ENCODE results near the gene ETV5.

The ETV5 gene

DNA sequence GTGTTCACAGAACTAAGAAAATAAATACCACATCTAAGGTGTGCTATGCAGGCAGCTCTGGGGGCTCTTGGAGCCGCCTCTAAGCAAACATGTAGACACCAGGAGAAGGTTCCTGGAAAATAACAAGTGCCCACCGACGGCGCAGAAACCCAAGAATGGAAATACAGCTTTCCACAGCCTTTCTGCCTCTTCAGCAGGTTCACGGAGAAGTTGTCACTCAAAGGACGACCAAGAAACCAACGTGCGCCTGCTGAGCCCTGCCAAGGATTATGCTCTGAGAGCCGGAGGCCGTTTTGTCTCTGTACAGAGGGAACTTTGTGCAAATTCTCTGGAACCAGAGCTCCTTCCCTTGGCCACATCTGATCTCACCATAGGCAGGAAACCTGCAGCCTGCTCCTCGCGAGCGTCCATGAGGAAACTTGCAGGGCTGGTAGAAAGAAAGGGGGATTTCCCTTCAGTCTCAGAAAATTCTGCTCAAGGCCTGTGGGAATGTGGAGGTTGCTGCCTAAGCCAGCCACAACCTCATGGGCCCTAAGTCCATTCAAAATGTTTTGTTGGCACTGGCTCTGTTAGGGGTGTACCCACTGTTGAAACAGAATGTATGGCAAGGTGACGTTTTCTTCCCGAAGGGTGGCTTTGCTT is 40.6 kb upstream of the ETV5 start:
- Histone ChIP-seq H3K9ac (peak overlapping the region in 1 of 11 experiments; percentile 43; a peak in 1 of 22 replicates), H3K4me3 (0 out of 20 replicates have a peak overlapping the region, but pooled peaks of 1 of the 10 experiments have one; percentile 15), H3K4me1 (peaks cover 54 to 100% (median 79%) of the 10 kb centered on the region in 10 experiments), H3K36me3 (0 out of 22 replicates have a peak, but pooled peaks cover 0 to 4% (median 0%) of the 10 kb centered on the region in 11 experiments), H3K9me3 (replicated peaks in 1 of 11) (peaks cover 0 to 24% (median 10%) of the 10 kb centered on the region in 11 experiments; a peak in 8 of 22 replicates), H3K27me3 (peaks cover 0 to 62% (median 0%) of the 10 kb centered on the region in 11 experiments; a peak in 7 of 22 replicates), H3K27ac (peak overlapping the region in 4 of 11 experiments; percentile 42 to 73 (median 56); a peak in 8 of 22 replicates), H4K20me1 (peaks cover 0 to 25% (median 0%) of the 10 kb centered on the region in 11 experiments; a peak in 2 of 22 replicates), H3K4me2 (peak overlapping the region; percentile 73 to 90 (median 80))
- no peak for TF ChIP-seq Cebpa-rat (IDR thresholded peaks at IDR 0.05)

DNA sequence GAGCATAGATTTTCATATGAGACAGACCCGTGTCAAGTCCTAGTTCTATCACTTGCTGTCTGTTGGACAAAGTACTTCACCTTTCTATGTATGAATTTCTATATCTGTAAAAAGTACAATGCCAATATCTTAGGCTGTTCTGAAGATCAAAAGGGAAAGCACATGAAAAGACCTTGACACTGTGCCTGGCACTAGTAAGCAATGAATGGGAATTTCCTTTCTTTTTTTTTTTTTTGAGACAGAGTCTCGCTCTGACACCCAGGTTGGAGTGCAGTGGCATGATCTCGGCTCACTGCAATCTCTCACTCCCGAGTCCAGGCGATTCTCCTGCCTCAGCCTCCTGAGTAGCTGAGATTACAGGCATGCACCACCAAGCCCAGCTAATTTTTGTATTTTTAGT is 35.4 kb upstream of the ETV5 start:
- no peak for TF ChIP-seq Cebpa-rat (IDR thresholded peaks at IDR 0.05)
- H3K9me3 ChIP-seq (replicated peaks in 1 of 11): peaks cover 0 to 18% (median 10%) of the 10 kb centered on the region in 11 experiments; a peak in 8 of 22 replicates
- H4K20me1 ChIP-seq: peaks cover 0 to 1% (median 0%) of the 10 kb centered on the region in 11 experiments; a peak in 1 of 22 replicates
- peaks cover 0 to 65% (median 0%) of the 10 kb centered on the region in 11 experiments; a peak in 6 of 22 replicates for H3K27me3 ChIP-seq
- no peak overlapping the region for H3K4me3 ChIP-seq
- peaks cover 30 to 100% (median 66%) of the 10 kb centered on the region in 10 experiments for H3K4me1 ChIP-seq
- peak overlapping the region in 7 of 11 experiments; percentile 19 to 90 (median 80); a peak in 14 of 22 replicates for H3K4me2 ChIP-seq
- no peak overlapping the region for H3K9ac ChIP-seq
- peak overlapping the region in 4 of 11 experiments; percentile 76 to 85 (median 82); a peak in 6 of 22 replicates for H3K27ac ChIP-seq
- 0 out of 22 replicates have a peak, but pooled peaks cover 0 to 4% (median 0%) of the 10 kb centered on the region in 11 experiments for H3K36me3 ChIP-seq

DNA sequence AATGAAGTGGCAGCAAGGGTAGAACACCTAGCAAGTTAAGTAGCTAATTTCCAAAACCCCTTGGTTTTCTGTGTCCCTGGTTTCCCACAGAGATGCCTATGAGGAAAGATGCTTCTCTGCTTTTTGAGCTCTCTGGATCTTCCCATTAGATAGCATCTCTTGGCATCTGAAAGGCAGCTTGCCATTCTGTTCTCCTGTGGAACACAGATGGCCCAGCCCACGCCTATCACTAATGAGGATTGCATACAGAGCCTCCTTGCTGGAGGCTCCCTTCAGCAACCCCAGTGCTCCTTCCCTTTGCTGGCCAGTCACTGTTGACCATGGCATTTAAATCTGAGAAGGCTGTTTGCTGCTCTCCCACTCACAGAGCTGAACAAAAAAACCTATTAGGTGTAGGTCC is 34.4 kb upstream of the ETV5 start:
- TF ChIP-seq Cebpa-rat (IDR thresholded peaks at IDR 0.05): no peak
- Histone ChIP-seq H3K9me3 (replicated peaks in 1 of 11) (peaks cover 0 to 13% (median 8%) of the 10 kb centered on the region in 11 experiments; a peak in 8 of 22 replicates), H3K27me3 (peaks cover 0 to 63% (median 0%) of the 10 kb centered on the region in 11 experiments; a peak in 6 of 22 replicates), H4K20me1 (no peaks in the 10 kb centered on the region), H3K9ac (peak overlapping the region in 4 of 11 experiments; percentile 13 to 74 (median 44); a peak in 6 of 22 replicates), H3K4me3 (no peak overlapping the region), H3K27ac (peak overlapping the region in 6 of 11 experiments; percentile 22 to 85 (median 78); a peak in 11 of 22 replicates), H3K4me1 (peaks cover 24 to 100% (median 66%) of the 10 kb centered on the region in 10 experiments), H3K36me3 (0 out of 22 replicates have a peak, but pooled peaks cover 0 to 4% (median 0%) of the 10 kb centered on the region in 11 experiments), H3K4me2 (peak overlapping the region; percentile 31 to 90 (median 72); a peak in 21 of 22 replicates)

DNA sequence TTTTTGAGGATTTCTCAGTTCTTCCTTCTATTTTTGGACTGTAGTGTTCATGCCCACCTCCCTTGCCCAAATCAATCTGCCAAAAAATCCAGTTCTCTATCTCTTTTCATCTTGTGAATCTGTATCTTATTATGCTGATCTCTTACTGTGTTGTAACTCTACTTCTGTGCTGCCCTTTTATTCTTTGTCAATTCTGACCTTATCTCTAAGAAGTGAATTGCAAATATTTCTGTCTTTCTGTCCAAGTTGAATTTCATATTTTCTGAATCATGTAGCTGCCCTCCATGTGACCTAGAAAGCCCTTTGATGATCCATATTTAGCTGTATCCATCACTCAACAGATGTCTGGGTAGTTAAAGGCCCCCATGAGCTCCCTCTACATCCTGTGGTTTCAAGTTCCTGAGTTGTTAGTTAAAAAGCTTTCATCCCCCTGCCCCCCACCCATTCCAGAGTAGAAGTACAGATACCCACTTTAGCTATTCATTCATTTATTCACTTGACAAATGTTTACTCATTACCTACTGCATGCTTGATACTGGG is 33.6 kb upstream of the ETV5 start:
- Histone ChIP-seq H3K4me2 (peak overlapping the region; percentile 31 to 90 (median 72); a peak in 21 of 22 replicates), H3K9me3 (replicated peaks in 1 of 11) (peaks cover 0 to 5% (median under 1%) of the 10 kb centered on the region in 11 experiments; a peak in 4 of 22 replicates), H4K20me1 (no peaks in the 10 kb centered on the region), H3K36me3 (no peaks in the 10 kb centered on the region), H3K4me1 (peaks cover 32 to 100% (median 73%) of the 10 kb centered on the region in 10 experiments), H3K27ac (peak overlapping the region in 7 of 11 experiments; percentile 21 to 85 (median 76); a peak in 13 of 22 replicates), H3K27me3 (peaks cover 0 to 56% (median 0%) of the 10 kb centered on the region in 11 experiments; a peak in 6 of 22 replicates), H3K4me3 (peak overlapping the region in 1 of 10 experiments; percentile 6; a peak in 3 of 20 replicates), H3K9ac (peak overlapping the region in 6 of 11 experiments; percentile 17 to 74 (median 61); a peak in 10 of 22 replicates)
- no peak for TF ChIP-seq Cebpa-rat (IDR thresholded peaks at IDR 0.05)

DNA sequence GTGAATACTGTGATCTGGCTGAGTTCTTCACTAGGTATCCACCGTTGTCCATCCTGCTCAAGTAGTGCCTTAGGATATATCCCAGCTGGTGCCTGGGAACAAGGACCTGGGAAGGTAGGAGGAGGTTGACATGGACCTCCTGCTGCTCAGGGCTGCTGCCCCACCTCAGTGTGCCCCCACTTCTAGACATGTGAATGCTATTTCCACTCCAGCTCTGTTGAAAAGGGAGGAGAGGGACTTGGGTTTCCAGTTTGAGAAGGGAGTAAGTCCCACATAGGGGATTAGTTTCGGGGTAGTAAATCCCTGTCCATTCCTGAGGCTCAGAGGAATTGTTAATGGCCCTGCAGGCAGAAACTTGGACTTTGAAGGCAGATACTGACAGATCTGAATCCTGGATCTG is 32.9 kb upstream of the ETV5 start:
- Histone ChIP-seq H3K27me3 (peaks cover 0 to 49% (median 0%) of the 10 kb centered on the region in 11 experiments; a peak in 5 of 22 replicates), H3K4me3 (no peak overlapping the region), H3K36me3 (no peaks in the 10 kb centered on the region), H4K20me1 (no peaks in the 10 kb centered on the region), H3K9ac (peak overlapping the region in 6 of 11 experiments; percentile 17 to 74 (median 61); a peak in 12 of 22 replicates), H3K4me1 (peaks cover 38 to 100% (median 77%) of the 10 kb centered on the region in 10 experiments), H3K27ac (peak overlapping the region in 8 of 11 experiments; percentile 12 to 85 (median 66); a peak in 13 of 22 replicates), H3K4me2 (peak overlapping the region; percentile 18 to 90 (median 72); a peak in 20 of 22 replicates), H3K9me3 (replicated peaks in 1 of 11) (peaks cover 0 to 3% (median 0%) of the 10 kb centered on the region in 11 experiments; a peak in 1 of 22 replicates)
- TF ChIP-seq Cebpa-rat (IDR thresholded peaks at IDR 0.05): no peak

DNA sequence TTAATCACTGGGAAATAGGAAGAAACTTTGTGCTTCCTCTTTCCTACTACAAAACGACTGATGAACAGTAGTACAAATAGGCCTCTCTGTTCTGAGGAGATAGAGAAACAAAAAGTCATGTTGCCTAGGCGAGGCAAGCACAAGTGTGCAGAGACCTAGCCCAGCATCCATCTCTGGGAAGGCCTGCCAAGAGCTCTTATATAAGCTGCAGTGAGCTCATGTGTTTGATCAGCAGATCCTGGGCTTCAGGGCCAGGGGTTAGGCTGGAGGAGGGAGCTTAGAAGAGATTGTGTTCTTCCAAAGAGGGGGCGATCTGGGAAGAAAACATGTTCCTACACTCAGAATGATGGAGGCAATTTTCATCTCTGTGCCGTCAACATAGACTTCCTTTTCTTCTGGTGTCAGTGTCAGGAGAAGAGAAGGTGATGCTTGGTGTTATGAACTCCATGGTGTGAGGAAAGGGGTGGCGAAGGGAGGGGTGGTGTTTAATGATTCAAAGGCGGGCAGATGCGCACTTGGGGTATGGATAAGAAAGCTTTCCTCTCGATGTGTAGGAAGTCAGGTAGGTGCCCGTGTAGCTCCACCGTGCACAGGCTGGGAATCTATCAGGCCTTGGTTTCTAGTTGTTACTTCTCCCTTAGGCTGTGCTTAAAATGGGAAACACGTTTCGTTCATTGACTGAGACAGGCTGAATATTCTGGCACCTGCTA is 29.5 kb upstream of the ETV5 start:
- peak overlapping the region; percentile 23 to 66 (median 53); a peak in 19 of 22 replicates for H3K4me2 ChIP-seq
- H3K27ac ChIP-seq: peak overlapping the region in 1 of 11 experiments; percentile 13; a peak in 2 of 22 replicates
- H3K4me3 ChIP-seq: no peak overlapping the region
- no peaks in the 10 kb centered on the region for H4K20me1 ChIP-seq
- no peaks in the 10 kb centered on the region; a peak in 1 of 22 replicates for H3K9me3 ChIP-seq (replicated peaks in 1 of 11)
- H3K27me3 ChIP-seq: peaks cover 0 to 19% (median 0%) of the 10 kb centered on the region in 11 experiments; a peak in 4 of 22 replicates
- H3K4me1 ChIP-seq: peaks cover 41 to 100% (median 81%) of the 10 kb centered on the region in 10 experiments
- no peaks in the 10 kb centered on the region for H3K36me3 ChIP-seq
- no peak overlapping the region for H3K9ac ChIP-seq
- no peak for TF ChIP-seq Cebpa-rat (IDR thresholded peaks at IDR 0.05)

DNA sequence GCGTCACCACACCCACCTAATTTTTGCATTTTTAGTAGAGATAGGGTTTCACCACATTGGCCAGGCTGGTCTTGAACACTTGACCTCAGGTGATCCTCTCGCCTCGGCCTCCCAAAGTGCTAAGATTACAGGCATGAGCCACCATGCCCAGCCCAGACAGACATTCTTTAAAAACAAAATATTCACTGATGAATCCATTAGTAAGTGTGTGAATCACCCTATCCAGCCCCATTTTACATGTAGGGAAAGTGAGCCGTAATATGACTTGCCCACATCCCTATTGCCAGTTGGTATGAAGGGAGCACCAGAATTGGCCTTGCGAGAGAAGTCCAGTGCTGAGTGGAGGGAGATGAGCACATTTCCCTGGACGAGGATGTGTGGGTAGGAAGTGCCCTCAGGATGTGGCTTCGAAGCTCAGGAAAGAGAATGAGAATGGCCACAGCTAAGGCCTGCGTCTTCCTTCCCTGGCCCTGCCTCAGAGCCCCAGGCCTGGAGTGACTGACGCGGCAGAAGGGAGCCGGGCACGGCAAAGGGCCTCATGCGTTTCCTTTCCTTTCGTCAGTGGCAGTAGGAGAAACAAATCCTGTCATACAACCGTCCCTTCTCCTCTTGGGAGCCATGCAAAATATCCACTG is 28.3 kb upstream of the ETV5 start:
- H3K27ac ChIP-seq: peak overlapping the region in 2 of 11 experiments; percentile 28 to 29; a peak in 2 of 22 replicates
- H3K4me3 ChIP-seq: no peak overlapping the region
- H3K4me1 ChIP-seq: peaks cover 29 to 100% (median 79%) of the 10 kb centered on the region in 10 experiments
- H3K36me3 ChIP-seq: no peaks in the 10 kb centered on the region
- no peak overlapping the region for H3K9ac ChIP-seq
- TF ChIP-seq Cebpa-rat (IDR thresholded peaks at IDR 0.05): no peak
- H3K9me3 ChIP-seq (replicated peaks in 1 of 11): peaks cover 0 to 6% (median 0%) of the 10 kb centered on the region in 11 experiments; a peak in 3 of 22 replicates
- peaks cover 0 to 6% (median 0%) of the 10 kb centered on the region in 11 experiments; a peak in 1 of 22 replicates for H3K27me3 ChIP-seq
- H3K4me2 ChIP-seq: peak overlapping the region; percentile 23 to 66 (median 53); a peak in 21 of 22 replicates
- no peaks in the 10 kb centered on the region; a peak in 1 of 22 replicates for H4K20me1 ChIP-seq

All from BLaER1 treated with 17β-estradiol and CSF1 and Interleukin-3, amounts not matched to agents 10 nM and 100 nM (cell line).